GM23248 (cell line): ENCODE data around the gene SIGLEC14. TPM values are rescaled to one million over a fixed set of nuclear protein-coding genes. Genes with fewer than 3 reads are reported as not detected.

Source experiments
- DNase-seq: peaks from one replicate; pipeline ENCODE4 v3.0.0-alpha.2; 2015
- H2AFZ ChIP-seq: fragments of 200-600 bp; sonication (generic); 2 replicates; pipeline ENCODE4 v1.6.1; 2016; ENCODE audit warnings: antibody characterized with exemption
- H3F3A ChIP-seq: fragments of 200-600 bp; sonication (generic); 2 replicates; pipeline ENCODE4 v1.6.1; 2016; ENCODE audit warnings: mild to moderate bottlenecking, antibody characterized with exemption, mixed run types; ENCODE audit not compliant: insufficient read depth
- H3K27ac ChIP-seq: fragments of 200-600 bp; sonication (generic); 2 replicates; pipeline ENCODE4 v1.5.1; 2016; ENCODE audit warnings: mild to moderate bottlenecking
- H3K27me3 ChIP-seq: fragments of 200-600 bp; sonication (generic); replicated peaks from 2 replicates; pipeline ENCODE4 v1.6.1; 2016; ENCODE audit warnings: mild to moderate bottlenecking; ENCODE audit not compliant: insufficient read depth
- H3K36me3 ChIP-seq: fragments of 200-600 bp; sonication (generic); 2 replicates; pipeline ENCODE4 v1.6.1; 2016; ENCODE audit warnings: low read depth, mild to moderate bottlenecking
- H3K4me1 ChIP-seq: fragments of 200-600 bp; sonication (generic); 2 replicates; pipeline ENCODE4 v1.6.1; 2016; ENCODE audit warnings: mild to moderate bottlenecking; ENCODE audit not compliant: insufficient read depth
- H3K4me2 ChIP-seq: fragments of 200-600 bp; sonication (generic); one replicate; pipeline ENCODE4 v1.6.1; 2016; ENCODE audit warnings: mild to moderate bottlenecking; ENCODE audit not compliant: unreplicated experiment
- H3K4me3 ChIP-seq: fragments of 200-600 bp; sonication (generic); 2 replicates; pipeline ENCODE4 v1.5.1; 2016; ENCODE audit warnings: mild to moderate bottlenecking
- H3K79me2 ChIP-seq: fragments of 200-600 bp; sonication (generic); 2 replicates; pipeline ENCODE4 v1.6.1; 2016; ENCODE audit warnings: mild to moderate bottlenecking; ENCODE audit not compliant: insufficient read depth
- H3K9ac ChIP-seq: fragments of 200-600 bp; sonication (generic); 2 replicates; pipeline ENCODE4 v1.6.1; 2016; ENCODE audit warnings: mild to moderate bottlenecking
- H3K9me2 ChIP-seq: fragments of 200-600 bp; sonication (generic); 2 replicates; pipeline ENCODE4 v1.6.1; 2016; ENCODE audit warnings: mixed run types, mild to moderate bottlenecking, moderate library complexity; ENCODE audit not compliant: insufficient read depth
- H3K9me3 ChIP-seq: fragments of 200-600 bp; sonication (generic); one replicate; pipeline ENCODE4 v1.6.1; 2017; ENCODE audit warnings: low read depth
- H4K20me1 ChIP-seq: fragments of 200-600 bp; sonication (generic); 2 replicates; pipeline ENCODE4 v1.6.0; 2016; ENCODE audit not compliant: insufficient read depth
- EZH2 ChIP-seq: fragments of 200-600 bp; sonication (generic); IDR thresholded peaks from 2 replicates; pipeline ENCODE4 v1.6.1; 2018; ENCODE audit warnings: antibody characterized with exemption, mild to moderate bottlenecking; ENCODE audit not compliant: insufficient read depth, poor library complexity, severe bottlenecking
- EZH2phosphoT487 ChIP-seq: fragments of 200-600 bp; sonication (generic); IDR thresholded peaks from 2 replicates; pipeline ENCODE4 v1.6.1; 2018; ENCODE audit warnings: antibody characterized with exemption, moderate library complexity, mild to moderate bottlenecking, low read depth; ENCODE audit not compliant: insufficient read depth
- WGBS, 2 experiments: methylation state at CpG; one replicate each; pipeline ENCODE4 v1.1.6; 2015 to 2017; ENCODE audit warnings: low lambda C conversion rate in 2 of 2, low coverage in 1 of 2; ENCODE audit errors: missing lambda C conversion rate in 2 of 2; 5-methylcytosine and 5-hydroxymethylcytosine counted together
- in situ Hi-C: fragments of 300-500 bp; cut with MboI; formaldehyde crosslinking; loops from 2 replicates; pipeline ENCODE4 v1.15.0; 2020
- microRNA counts: library from miRNA; unstranded; fragments of <30 nt; microRNA quantifications from one replicate; lab custom pipeline; 2016
- microRNA-seq: library from miRNA; unstranded; fragments of <30 nt; microRNA quantifications from one replicate; pipeline ENCODE4, GENCODE V29; 2016; ENCODE audit warnings: borderline number of aligned reads
- polyA plus RNA-seq: library from polyadenylated mRNA; unstranded; fragments of >200 nt; fragmentation: Nextera tagmentation; extraction: Ambion mirVana; gene quantifications from 2 replicates; pipeline ENCODE4 v1.2.1, GENCODE V29; 2016
- small RNA-seq: library from RNA; depleted of rRNA; stranded (forward); fragments of <200 nt; gene quantifications from one replicate; pipeline ENCODE3, GENCODE V24; 2014; ENCODE audit warnings: low read depth, low replicate concordance
- total RNA-seq: library from RNA; depleted of rRNA; stranded (reverse); fragments of >200 nt; shearing (Covaris generic); gene quantifications from 2 replicates; pipeline ENCODE4 v1.2.3, GENCODE V29; 2014; rRNA removed

Gene SIGLEC14
- total and polyA plus RNA-seq, 2 experiments from 2014 or later, result not detected

- Histone ChIP-seq H3K9me3 (no peaks in the 10 kb centered on the region), H3K4me1 (no peaks in the 10 kb centered on the region), H2AFZ (peak overlapping the region; percentile 97), H3F3A (peaks cover 2% of the 10 kb centered on the region; the same call in 1 of the 2 replicates), H3K27me3 (no peaks in the 10 kb centered on the region), H3K36me3 (no peaks in the 10 kb centered on the region), H3K27ac (no peak overlapping the region), H3K79me2 (no peaks in the 10 kb centered on the region), H3K4me2 (peak overlapping the region; percentile 95), H3K9me2 (no peaks in the 10 kb centered on the region), H3K9ac (peak overlapping the region; percentile 57), H4K20me1 (no peaks in the 10 kb centered on the region), H3K4me3 (peak overlapping the region; percentile 76)
- 18 to 24% methylated on average over 10 of the region's 10 CpGs for WGBS, 2 experiments
- TF ChIP-seq EZH2phosphoT487, result no peak
- no peak for TF ChIP-seq EZH2
- in situ Hi-C loops, result no loop called here
- DNase-seq, result peak; percentile 5
Observed at GRCh38 chr19:51593138-51593890, 53.3 kb downstream of the SIGLEC14 start.

MicroRNA genes within 50 kb of the gene (microRNA counts, 767-probe panel; counts per million panel counts)
- microRNA hsa-let-7e-5p (lab: Ali Mortazavi, UCI) (9,573 counts per million, percentile 99 among the panel's probes with 10 or more counts), microRNA hsa-miR-125a-3p (lab: Ali Mortazavi, UCI) (447 counts per million, percentile 86 among the panel's probes with 10 or more counts), microRNA hsa-miR-125a-5p (lab: Ali Mortazavi, UCI) (9,684 counts per million, percentile 99 among the panel's probes with 10 or more counts), microRNA hsa-miR-99b-5p (lab: Ali Mortazavi, UCI) (7,623 counts per million, percentile 96 among the panel's probes with 10 or more counts)

Small RNA genes lying within 50 kb of the gene (microRNA-seq; reads per million reads assigned to microRNA genes)
- gene MIR125A (10,357 reads per million, percentile 95 among the genes with 10 or more reads in this experiment), gene MIR99B (6,604 reads per million, percentile 92 among the genes with 10 or more reads in this experiment), gene MIRLET7E (15,714 reads per million, percentile 96 among the genes with 10 or more reads in this experiment)

Small RNA genes lying within 50 kb of the gene (small RNA-seq; reads per million reads assigned to genes)
- gene AC018755.2, result not detected
- gene MIR125A, result not detected
- gene MIR99B, result not detected
- not detected for gene MIRLET7E

Other genes with a start within 250 kb of the SIGLEC14 start
- gene SIGLEC10, start 229.2 kb downstream of the SIGLEC14 start, total RNA-seq, result not detected in 2 replicates
- not detected in 2 replicates for gene SIGLEC10, start 229.2 kb downstream of the SIGLEC14 start, polyA plus RNA-seq
- gene SIGLEC8, start 188.4 kb downstream of the SIGLEC14 start, total RNA-seq, result not detected in 2 replicates
- gene SIGLEC8, start 188.4 kb downstream of the SIGLEC14 start, polyA plus RNA-seq, result not detected in 2 replicates
- not detected in 2 replicates for gene CEACAM18, start 168.3 kb downstream of the SIGLEC14 start, total RNA-seq
- not detected in 2 replicates for gene CEACAM18, start 168.3 kb downstream of the SIGLEC14 start, polyA plus RNA-seq
- gene SIGLEC12, start 145.0 kb downstream of the SIGLEC14 start, total RNA-seq, result not detected in 2 replicates
- gene SIGLEC12, start 145.0 kb downstream of the SIGLEC14 start, polyA plus RNA-seq, result not detected in 2 replicates
- gene SIGLEC6, start 115.2 kb downstream of the SIGLEC14 start, total RNA-seq, result not detected in 2 replicates
- not detected in 2 replicates for gene SIGLEC6, start 115.2 kb downstream of the SIGLEC14 start, polyA plus RNA-seq
- gene ZNF175, start 75.5 kb downstream of the SIGLEC14 start, total RNA-seq, result 2.4 and 2.9 TPM in 2 replicates
- 2.6 and 2.9 TPM in 2 replicates for gene ZNF175, start 75.5 kb downstream of the SIGLEC14 start, polyA plus RNA-seq
- gene SIGLEC5, start 16.4 kb downstream of the SIGLEC14 start, total RNA-seq, result not detected in 2 replicates
- gene SIGLEC5, start 16.4 kb downstream of the SIGLEC14 start, polyA plus RNA-seq, result not detected in 2 replicates
- gene SPACA6, start 46.5 kb upstream of the SIGLEC14 start, total RNA-seq, result 2.1 and 8.0 TPM in 2 replicates
- gene SPACA6, start 46.5 kb upstream of the SIGLEC14 start, polyA plus RNA-seq, result 5.6 and 7.7 TPM in 2 replicates
- 0.43 and 1.1 TPM in 2 replicates for gene HAS1, start 77.2 kb upstream of the SIGLEC14 start, total RNA-seq
- 0.29 TPM in 1 of 2 replicates, not detected in the other for gene HAS1, start 77.2 kb upstream of the SIGLEC14 start, polyA plus RNA-seq
- gene FPR1, start 105.1 kb upstream of the SIGLEC14 start, total RNA-seq, result 0.13 TPM in 1 of 2 replicates, not detected in the other
- gene FPR1, start 105.1 kb upstream of the SIGLEC14 start, polyA plus RNA-seq, result not detected in 2 replicates
- not detected in 2 replicates for gene FPR2, start 114.4 kb upstream of the SIGLEC14 start, total RNA-seq
- not detected in 2 replicates for gene FPR2, start 114.4 kb upstream of the SIGLEC14 start, polyA plus RNA-seq
- not detected in 2 replicates for gene FPR3, start 148.3 kb upstream of the SIGLEC14 start, total RNA-seq
- not detected in 2 replicates for gene FPR3, start 148.3 kb upstream of the SIGLEC14 start, polyA plus RNA-seq
- 6.7 and 8.8 TPM in 2 replicates for gene ZNF577, start 241.1 kb upstream of the SIGLEC14 start, total RNA-seq
- 7.6 and 9.3 TPM in 2 replicates for gene ZNF577, start 241.1 kb upstream of the SIGLEC14 start, polyA plus RNA-seq